HG02884 (cell line): Measurements from ENCODE around the gene FAM117A.
A peak's percentile ranks its signal among the peaks of the same experiment; 100 is the strongest.
"Not testable (repeated sequence)": the region's sequence is repeated elsewhere in the genome, so short reads cannot be mapped to it uniquely, and the experiment has no call there.

ENCODE experiments used
- ATAC-seq: cut with Tn5 transposase; IDR thresholded peaks from one replicate; pipeline ENCODE4 v1.9.1; 2021; ENCODE audit warnings: mild to moderate bottlenecking, moderate library complexity; ENCODE audit not compliant: unreplicated experiment

Gene FAM117A

DNA sequence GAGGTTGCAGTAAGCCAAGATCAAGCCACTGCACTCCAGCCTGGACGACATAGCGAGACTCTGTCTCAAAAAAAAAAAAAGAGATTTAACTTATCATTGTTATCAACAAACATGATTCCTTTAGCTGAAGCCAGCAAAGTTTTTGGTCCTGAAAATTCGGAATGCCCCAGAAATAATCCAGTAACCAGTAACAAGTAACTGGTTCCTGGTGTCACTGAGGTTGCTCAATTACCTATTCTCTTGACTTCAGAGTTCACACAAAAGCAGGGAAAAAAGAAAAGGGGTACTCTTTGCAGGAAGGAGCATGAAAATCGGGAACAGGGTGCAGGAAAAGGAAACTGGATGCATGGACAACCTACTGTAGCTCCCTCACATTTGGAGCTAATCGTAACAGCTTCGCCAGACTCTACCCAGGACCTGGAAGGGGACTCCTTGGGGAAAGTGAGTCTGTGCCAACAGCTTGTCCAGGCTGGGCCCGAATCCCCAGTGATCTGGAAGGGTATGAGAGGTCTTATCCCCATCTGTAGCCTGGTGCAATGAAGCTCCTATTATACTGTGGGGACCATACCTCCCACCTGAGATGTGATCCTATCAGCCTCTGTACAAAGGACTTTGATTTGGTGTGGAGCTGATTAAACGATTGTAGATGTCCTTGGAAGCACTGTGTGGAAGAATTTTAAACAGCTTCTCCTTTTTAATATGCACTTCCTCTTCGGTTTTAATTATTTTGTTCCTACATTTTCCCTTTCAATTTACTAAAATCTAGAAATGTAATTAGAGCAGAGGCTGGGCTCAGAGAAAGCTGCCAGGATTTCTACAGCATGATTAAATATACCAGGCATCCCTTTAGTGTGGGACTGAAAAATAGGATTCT is 82.6 kb downstream of the FAM117A start:
- no peak for ATAC-seq

DNA sequence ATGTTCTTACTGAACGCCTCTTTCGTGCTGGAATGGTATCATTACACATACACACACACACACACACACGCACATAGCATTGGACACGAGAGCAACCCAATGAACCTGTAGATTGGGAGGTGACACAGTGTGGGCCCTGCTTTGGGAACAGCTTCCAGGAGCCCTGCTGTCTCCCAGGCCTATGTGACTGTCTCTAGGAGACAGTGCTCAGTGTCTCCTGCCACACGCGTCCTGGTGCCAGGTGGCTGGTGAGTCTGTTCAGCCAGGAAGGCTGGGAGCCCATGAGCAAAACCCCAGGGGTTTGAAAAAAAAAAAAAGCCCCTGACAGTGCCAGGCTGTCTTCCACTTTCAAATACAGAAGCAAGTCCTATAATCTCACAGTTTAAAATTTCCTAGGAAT is 83.6 kb downstream of the FAM117A start:
- ATAC-seq, result no peak

DNA sequence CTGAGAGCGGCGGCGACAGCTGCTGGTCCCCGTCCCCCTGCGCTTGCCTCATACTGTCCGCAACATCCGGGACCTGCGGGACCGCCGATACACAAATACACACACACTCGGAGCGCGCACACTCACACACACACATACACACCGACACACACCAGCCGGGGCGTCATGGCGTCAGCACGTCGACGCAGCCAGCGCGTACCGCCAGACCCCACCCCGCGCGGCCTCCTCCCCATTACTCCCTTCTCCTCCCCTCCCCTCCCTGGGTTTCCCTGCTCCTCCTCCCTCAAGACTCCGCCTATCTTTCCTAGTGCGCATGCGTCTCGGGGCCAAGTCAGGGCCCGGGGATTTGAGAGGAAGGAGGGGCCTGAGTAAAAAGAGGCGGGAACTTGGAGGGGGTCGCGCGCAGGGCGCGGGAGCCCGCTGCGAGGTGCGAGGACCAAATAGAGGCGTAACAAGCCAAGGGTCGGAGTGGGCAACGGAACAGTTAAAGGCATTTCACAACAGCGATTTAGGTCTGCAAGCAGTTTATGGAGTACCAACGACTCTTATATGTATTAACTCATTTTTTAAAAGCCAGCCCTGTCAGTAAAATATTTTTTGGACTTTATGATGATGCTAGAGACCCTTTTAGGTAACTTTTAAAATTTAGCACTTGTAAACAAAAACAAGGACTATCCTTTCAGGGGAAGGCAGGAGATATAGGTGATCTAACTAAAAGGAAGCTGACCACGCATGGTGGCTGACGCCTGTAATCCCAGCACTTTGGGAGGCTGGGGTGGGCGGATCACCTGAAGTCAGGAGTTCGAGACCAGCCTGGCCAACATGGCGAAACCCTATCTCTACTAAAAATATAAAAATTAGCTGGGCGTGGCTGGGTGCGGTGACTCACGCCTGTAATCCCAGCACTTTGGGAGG is 85.7 kb downstream of the FAM117A start, which contains the start of gene SPOP:
SPOP (minus strand) TSS at position 165 of the 915 bp plus-strand sequence. CDS start 55,287 bp downstream, outside the sequence.
- peak; percentile 77 for ATAC-seq

DNA sequence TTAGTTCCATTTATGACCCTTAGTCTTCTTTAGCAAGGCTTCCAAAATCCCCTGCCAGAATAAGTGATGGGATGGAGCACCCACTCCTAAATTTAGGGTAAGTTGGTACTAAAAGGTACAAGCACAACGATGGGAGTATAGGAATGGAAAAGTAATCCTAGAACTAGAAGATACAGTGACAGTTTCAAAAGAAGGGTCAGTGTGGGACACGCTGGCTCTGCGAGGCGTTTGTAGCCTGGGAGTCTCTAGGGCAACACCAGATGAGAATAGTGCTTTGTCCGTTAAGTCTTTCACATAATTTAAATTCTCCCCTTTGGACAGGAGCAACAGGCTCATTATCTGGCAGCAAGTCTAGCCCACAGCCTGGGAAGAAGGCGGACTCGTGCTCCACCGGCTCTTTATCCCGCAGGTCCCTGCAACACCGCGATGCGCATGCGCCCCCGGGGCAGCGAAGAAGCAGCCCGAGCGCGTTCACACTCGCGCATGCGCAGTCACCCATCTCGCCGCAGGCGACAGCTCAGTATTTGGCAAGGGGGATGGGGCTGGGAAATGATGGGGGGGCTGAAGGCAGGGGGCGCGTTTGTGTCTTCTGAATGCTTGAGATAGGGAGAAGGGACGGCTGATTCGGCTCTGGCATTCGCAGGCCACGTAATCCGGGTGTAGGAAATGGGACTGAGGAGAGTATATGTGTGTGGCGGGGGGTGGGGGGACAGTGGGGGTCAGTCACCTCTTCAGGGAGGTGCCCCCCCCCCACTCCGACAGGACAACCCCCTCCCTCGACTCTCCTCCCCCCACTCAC is 86.6 kb downstream of the FAM117A start:
- no peak for ATAC-seq

DNA sequence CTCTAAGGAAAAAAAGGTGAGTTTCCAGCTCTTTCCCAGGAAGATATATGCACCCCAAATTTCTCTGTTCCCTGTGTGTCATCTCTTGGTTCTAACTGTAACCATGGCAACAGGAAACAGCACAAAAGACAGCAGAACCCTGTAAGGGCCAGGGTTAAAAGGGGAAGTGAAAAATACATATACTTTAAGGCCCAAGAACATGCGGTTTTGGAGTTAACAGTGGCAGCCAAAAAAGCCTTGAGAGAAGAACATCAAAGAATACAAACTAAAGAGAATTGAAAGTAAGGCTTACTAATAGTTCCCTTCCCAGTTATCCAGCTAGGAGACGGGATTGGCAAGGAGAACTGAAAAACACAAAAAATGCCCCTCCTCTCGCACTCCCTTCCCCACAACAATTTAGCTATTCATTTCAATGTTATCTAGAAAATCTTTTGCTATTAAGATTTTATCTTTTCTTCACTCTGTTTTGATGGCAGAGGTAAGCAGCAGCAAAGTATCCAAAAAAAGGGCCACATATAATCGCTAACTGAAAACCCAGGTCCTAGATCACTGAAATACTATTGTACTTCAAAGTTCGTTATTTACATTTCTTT is 87.6 kb downstream of the FAM117A start:
- ATAC-seq, result peak; percentile 52

DNA sequence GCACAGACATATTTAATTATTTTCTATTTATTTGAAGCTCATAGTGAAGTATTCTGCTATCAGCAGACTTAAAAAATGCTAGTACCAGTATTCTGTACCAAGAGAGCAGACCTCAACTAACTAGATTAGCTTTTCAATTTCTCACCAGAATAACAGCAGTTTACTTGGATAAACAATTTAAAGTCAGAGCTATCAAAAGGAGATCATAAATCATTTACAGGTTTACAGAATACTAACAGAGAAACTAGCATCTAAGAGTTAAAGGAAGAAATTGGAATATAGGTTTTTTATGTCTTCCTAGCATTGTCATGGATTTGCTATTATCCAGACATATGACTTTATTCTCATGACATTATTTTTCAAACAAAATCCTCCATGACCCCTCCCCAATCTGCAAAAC is 89.4 kb downstream of the FAM117A start:
- ATAC-seq, result no peak

DNA sequence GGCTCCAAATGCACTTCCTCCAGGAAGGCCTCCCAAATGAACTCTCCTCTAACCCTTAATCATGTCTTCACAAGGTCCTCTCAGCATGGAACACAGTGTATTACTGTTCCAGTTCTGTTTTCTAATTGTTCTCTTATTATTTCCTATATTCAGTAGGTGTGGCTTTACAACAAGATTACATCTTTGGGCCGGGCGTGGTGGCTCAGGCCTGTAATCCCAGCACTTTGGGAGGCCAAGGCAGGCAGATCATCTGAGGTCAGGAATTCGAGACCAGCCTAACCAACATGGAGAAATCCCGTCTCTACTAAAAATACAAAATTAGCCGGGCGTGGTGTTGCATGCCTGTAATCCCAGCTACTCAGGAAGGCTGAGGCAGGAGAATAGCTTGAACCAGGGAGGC is 90.3 kb downstream of the FAM117A start:
- not testable (repeated sequence) for ATAC-seq

DNA sequence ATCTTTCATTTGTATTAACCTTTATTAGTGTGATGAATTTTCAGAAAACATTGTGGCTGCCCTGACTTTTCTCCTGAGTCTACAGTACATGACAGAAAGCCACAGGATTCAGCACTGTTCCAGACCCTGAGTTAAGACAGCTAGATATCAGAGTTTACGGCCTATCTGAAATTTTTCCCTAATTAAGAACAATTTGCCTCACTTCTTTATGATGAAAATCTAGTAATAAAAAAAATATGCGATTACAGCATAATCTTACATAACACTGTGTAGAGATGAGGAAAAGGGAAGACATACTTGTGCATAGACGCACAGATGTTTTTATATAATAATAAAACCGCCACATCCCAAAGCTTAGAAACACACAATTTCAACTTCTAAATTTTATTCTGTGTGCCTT is 93.3 kb downstream of the FAM117A start:
- ATAC-seq, result no peak

DNA sequence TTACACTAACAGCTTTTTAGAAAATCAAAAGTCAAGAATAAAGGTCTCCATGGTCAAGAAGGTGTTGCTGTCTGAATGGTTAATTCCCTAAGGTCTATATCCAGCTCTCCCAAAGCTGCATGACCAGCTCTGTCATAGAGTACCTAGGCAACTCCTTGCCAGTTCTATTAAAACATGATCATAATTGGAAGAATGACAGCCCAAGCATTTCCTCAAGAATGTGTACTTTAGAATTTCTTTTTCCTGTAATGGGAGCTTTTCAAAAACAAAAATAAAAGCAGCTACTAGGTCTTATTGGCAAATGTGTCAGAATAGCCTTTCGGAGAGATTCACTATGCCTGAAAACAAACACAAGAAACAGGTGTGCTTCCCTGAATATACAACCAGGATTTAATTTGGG is 93.9 kb downstream of the FAM117A start:
- no peak for ATAC-seq

DNA sequence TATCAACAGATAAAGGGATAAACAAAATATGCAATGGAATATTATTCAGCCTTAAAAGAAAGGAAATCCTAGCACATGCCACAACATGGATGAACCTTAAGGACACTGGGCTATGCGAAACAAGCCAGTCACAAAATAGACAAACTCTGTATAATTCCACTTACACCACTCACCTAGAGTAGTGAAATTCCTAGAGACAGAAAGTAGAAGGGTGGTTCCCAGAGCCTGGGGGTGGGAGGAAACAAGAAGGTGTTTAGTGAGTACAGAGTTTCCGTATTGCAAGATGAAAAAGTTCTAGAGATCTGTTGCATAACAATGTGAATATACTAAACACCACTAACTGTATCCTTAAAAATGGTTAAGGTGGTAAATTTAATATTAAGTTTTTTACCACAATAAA is 96.1 kb downstream of the FAM117A start:
- ATAC-seq, result no peak

DNA sequence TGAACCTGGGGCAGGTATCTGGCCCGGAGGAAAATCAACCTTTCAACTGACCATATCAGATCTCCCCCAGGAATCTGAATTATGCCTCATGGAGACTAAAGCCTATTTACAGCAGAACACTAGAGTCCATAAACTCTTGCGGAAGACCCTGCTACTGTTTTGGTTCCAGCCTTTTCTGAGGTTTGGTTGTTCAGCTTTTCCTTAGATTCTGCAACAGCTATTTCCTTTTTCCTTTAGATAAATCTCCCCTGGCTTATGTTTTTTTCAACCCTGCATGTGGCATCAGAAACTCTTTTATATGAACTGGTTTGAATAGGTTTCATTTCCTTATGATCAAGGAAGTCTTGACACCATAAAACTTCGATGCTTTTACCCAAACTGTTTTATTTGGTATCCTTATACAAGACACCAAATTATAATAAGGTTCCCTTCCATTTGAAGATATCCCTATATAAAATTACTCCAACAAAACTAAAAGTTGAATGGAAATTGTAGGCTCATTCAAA is 99.2 kb downstream of the FAM117A start:
- no peak for ATAC-seq
